BLaER1 treated with 17β-estradiol and CSF1 and Interleukin-3, amounts not matched to agents 10 nM and 100 nM (cell line): ENCODE data around the gene CDHR3.
"Not testable (repeated sequence)": the region's sequence is repeated elsewhere in the genome, so short reads cannot be mapped to it uniquely, and the experiment has no call there.

Experiments used
- H3K27ac ChIP-seq, 11 experiments: shearing (Covaris generic); formaldehyde crosslinking; 2 replicates each; pipeline ENCODE4 v1.8.1; 2022
- H3K27me3 ChIP-seq, 11 experiments: shearing (Covaris generic); formaldehyde crosslinking; 2 replicates each; pipeline ENCODE4 v1.8.1; 2022
- H3K36me3 ChIP-seq, 11 experiments: shearing (Covaris generic); formaldehyde crosslinking; 2 replicates each; pipeline ENCODE4 v1.8.1; 2022
- H3K4me1 ChIP-seq, 10 experiments: shearing (Covaris generic); formaldehyde crosslinking; 2 replicates each; pipeline ENCODE4 v1.8.1; 2022
- H3K4me2 ChIP-seq, 11 experiments: shearing (Covaris generic); formaldehyde crosslinking; 2 replicates each; pipeline ENCODE4 v1.8.1; 2022
- H3K4me3 ChIP-seq, 10 experiments: shearing (Covaris generic); formaldehyde crosslinking; 2 replicates each; pipeline ENCODE4 v1.8.1; 2022
- H3K9ac ChIP-seq, 11 experiments: shearing (Covaris generic); formaldehyde crosslinking; 2 replicates each; pipeline ENCODE4 v1.8.1; 2022
- H3K9me3 ChIP-seq, 11 experiments: shearing (Covaris generic); formaldehyde crosslinking; replicated peaks in 1 of 11; 2 replicates each; pipeline ENCODE4 v1.8.1; 2022
- H4K20me1 ChIP-seq, 11 experiments: shearing (Covaris generic); formaldehyde crosslinking; 2 replicates each; pipeline ENCODE4 v1.8.1; 2022
- Cebpa-rat ChIP-seq, 11 experiments: shearing (Covaris generic); IDR thresholded peaks; 2 replicates each; pipeline ENCODE4 v1.8.1; 2022

Gene CDHR3

DNA sequence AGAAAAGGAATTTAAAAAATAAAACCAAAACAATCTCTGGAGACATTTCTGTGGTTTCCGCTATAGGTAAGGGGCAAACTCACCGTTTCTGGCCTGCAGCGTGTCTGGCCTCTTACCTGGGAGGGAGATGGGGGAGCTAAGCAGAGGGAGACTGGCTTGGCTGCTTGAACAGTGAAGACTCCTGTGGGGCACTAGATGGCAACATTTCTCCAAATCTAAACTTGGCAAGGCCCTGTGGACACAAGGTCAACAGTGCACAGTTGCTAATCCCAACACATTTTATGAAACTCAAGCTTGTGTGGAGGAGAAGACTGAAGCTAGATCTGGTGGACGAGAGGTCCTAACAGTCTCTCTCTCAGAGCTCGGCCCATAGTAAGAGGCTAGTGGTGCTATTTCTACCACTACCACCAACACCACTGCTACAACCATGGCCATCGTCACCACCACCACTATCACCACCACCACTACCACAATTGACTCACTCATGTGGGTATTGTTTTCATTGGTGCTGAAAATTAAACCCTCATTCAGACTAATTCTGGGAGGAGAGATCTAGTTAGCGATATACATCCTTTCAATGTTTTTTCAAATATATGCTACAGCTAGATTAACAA lies 28.4 kb upstream of the CDHR3 start:
- Histone ChIP-seq H3K27me3 (no peaks in the 10 kb centered on the region; a peak in 1 of 22 replicates), H3K4me2 (no peak overlapping the region), H3K36me3 (no peaks in the 10 kb centered on the region), H3K4me3 (no peak overlapping the region), H4K20me1 (no peaks in the 10 kb centered on the region), H3K4me1 (peaks cover 0 to 12% (median 0%) of the 10 kb centered on the region in 10 experiments; a peak in 2 of 20 replicates), H3K9ac (no peak overlapping the region), H3K9me3 (no peaks in the 10 kb centered on the region), H3K27ac (no peak overlapping the region)
- TF ChIP-seq Cebpa-rat (IDR thresholded peaks at IDR 0.05): no peak

DNA sequence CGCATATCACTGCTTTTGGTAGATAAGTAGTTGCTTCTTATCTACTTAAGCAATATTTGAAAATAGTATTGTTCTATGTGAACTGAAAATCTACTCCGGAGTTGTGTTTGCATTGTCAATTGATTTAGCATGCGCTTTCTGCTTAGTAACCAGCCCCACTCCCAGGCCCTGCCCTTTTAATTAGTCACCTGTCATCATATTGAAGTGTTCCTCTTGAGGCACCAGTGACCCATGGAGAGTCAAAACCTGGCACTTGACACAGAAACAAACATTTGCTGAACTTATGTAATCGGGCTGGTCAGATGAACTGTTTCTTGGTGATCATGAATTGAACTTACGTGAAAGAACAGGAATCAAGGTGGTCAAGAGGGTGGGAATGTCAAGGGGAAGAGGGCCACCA lies 27.8 kb upstream of the CDHR3 start:
- Histone ChIP-seq H3K4me1 (peaks cover 0 to 12% (median 0%) of the 10 kb centered on the region in 10 experiments; a peak in 2 of 20 replicates), H3K9ac (no peak overlapping the region), H3K4me2 (no peak overlapping the region), H4K20me1 (no peaks in the 10 kb centered on the region), H3K36me3 (no peaks in the 10 kb centered on the region), H3K27me3 (no peaks in the 10 kb centered on the region), H3K9me3 (no peaks in the 10 kb centered on the region), H3K4me3 (no peak overlapping the region), H3K27ac (no peak overlapping the region)
- TF ChIP-seq Cebpa-rat (IDR thresholded peaks at IDR 0.05): no peak

DNA sequence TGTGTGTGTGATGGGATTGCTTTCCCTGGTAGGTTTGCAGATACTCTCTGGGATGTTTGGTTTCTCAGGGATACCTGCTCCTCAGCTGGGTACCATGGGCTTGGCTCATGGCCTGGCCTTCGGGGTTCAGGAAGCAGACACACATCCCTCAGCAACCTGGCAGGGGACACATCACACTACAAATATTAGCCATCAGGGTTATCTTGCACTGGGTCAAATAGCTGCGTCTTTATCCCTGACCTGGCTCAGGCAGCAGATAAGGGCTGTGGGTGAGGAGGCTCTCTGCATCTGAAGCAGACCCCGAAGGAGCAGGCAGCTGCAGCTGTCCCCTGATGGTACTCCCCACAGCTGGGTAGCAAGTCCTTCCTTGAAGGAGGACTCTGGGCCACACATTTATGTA lies 25.7 kb upstream of the CDHR3 start:
- Histone ChIP-seq H3K4me1 (peaks cover 0 to 9% (median 0%) of the 10 kb centered on the region in 10 experiments; a peak in 2 of 20 replicates), H3K9me3 (peaks cover 0 to 6% (median 0%) of the 10 kb centered on the region in 11 experiments; a peak in 1 of 22 replicates), H3K36me3 (no peaks in the 10 kb centered on the region), H4K20me1 (no peaks in the 10 kb centered on the region), H3K27ac (no peak overlapping the region), H3K27me3 (no peaks in the 10 kb centered on the region), H3K4me3 (no peak overlapping the region), H3K4me2 (no peak overlapping the region), H3K9ac (no peak overlapping the region)
- TF ChIP-seq Cebpa-rat (IDR thresholded peaks at IDR 0.05): no peak

DNA sequence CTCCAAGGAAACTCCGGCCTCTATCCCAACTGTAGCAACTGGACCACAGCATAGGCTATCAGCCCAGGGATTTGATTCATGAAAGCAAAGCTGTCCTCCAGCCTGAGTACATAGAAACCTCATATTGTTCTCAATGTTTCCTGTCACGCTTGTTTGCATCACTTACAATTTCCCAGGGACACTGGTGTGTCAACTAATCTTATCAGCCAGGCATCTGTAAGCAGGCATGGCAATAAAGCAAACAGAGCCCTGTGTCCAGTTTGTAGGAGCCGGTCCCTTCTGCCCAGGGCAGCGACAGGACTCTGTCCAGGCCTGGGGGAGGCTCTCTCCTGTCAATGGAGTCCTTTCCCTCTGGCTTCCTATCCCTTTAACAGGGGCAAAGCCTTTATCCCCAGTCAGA lies 23.0 kb upstream of the CDHR3 start:
- H3K27ac ChIP-seq: no peak overlapping the region
- H3K4me1 ChIP-seq: no peaks in the 10 kb centered on the region
- no peaks in the 10 kb centered on the region for H3K36me3 ChIP-seq
- H3K9ac ChIP-seq: no peak overlapping the region
- peaks cover 0 to 6% (median 0%) of the 10 kb centered on the region in 11 experiments; a peak in 1 of 22 replicates for H3K9me3 ChIP-seq
- H3K4me3 ChIP-seq: no peak overlapping the region
- no peak for TF ChIP-seq Cebpa-rat (IDR thresholded peaks at IDR 0.05)
- no peaks in the 10 kb centered on the region for H3K27me3 ChIP-seq
- H3K4me2 ChIP-seq: no peak overlapping the region
- H4K20me1 ChIP-seq: no peaks in the 10 kb centered on the region

DNA sequence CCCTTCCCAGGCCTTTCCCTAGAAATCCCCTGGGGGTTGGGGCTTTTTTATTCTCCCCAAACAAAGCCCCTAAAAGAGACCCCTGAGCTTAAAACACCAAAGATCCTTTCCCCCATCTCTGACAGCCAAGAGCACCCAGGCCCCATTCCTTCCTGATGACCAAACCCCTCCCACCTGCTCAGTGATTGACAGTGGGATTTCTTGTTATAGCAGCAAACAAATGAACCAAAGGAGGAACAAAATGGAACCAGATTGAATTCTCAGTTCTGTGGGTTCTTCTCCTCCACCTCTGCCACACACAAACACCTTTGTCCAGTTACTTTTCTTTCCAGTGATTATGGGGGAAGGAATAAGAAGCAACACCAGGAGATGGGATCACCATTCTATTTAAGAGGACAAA lies 21.5 kb upstream of the CDHR3 start:
- H3K4me3 ChIP-seq: no peak overlapping the region
- no peaks in the 10 kb centered on the region for H3K4me1 ChIP-seq
- H3K36me3 ChIP-seq: no peaks in the 10 kb centered on the region
- H3K27me3 ChIP-seq: no peaks in the 10 kb centered on the region
- peaks cover 0 to 6% (median 0%) of the 10 kb centered on the region in 11 experiments; a peak in 1 of 22 replicates for H3K9me3 ChIP-seq
- H3K4me2 ChIP-seq: no peak overlapping the region
- no peaks in the 10 kb centered on the region for H4K20me1 ChIP-seq
- no peak for TF ChIP-seq Cebpa-rat (IDR thresholded peaks at IDR 0.05)
- H3K27ac ChIP-seq: no peak overlapping the region
- H3K9ac ChIP-seq: no peak overlapping the region

DNA sequence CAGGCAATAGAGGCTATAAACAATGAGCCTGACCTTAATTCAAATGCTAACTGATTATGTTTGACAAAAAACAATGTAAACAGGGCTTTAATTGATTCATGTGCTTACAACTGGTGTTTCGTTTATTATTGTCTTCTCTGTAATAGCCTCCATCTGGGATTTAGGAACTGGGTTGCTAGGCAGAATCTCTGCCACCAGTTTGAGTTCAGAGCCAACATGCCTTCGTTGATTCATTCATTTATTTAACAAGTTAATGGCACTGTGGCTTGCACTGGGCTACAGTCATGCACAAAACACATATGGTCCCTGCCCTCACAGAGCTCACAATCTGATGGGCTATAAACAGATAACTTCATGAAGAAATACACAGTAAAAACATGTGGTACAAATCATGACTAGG lies 19.6 kb upstream of the CDHR3 start:
- H3K27me3 ChIP-seq: no peaks in the 10 kb centered on the region
- no peaks in the 10 kb centered on the region for H3K36me3 ChIP-seq
- no peaks in the 10 kb centered on the region for H3K4me1 ChIP-seq
- no peak for TF ChIP-seq Cebpa-rat (IDR thresholded peaks at IDR 0.05)
- no peak overlapping the region for H3K27ac ChIP-seq
- peaks cover 0 to 6% (median 0%) of the 10 kb centered on the region in 11 experiments; a peak in 1 of 22 replicates for H3K9me3 ChIP-seq
- no peak overlapping the region for H3K9ac ChIP-seq
- no peak overlapping the region for H3K4me3 ChIP-seq
- H4K20me1 ChIP-seq: no peaks in the 10 kb centered on the region
- H3K4me2 ChIP-seq: no peak overlapping the region

DNA sequence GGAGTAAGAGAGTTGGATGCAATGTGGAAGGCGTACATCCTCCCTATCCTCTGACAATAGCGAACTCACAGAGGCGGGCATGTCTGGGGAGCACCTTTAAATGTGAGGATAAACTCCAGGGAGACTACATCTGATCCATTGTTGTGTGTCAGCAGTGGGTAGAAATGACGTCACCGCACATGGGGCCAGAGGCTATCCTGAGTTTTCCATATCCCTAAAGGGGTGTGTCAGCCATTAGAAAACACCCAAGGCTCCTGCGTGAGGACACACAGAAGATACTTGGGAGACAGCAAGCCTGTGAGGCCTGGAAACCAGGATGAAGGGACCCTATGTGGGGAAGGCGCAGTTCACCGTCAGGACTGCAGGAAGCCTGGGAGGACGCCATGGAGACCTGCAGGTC lies 17.2 kb upstream of the CDHR3 start:
- no peaks in the 10 kb centered on the region for H3K4me1 ChIP-seq
- no peak overlapping the region for H3K4me3 ChIP-seq
- no peaks in the 10 kb centered on the region for H4K20me1 ChIP-seq
- no peak overlapping the region for H3K4me2 ChIP-seq
- no peaks in the 10 kb centered on the region for H3K27me3 ChIP-seq
- no peak overlapping the region for H3K9ac ChIP-seq
- H3K27ac ChIP-seq: no peak overlapping the region
- H3K9me3 ChIP-seq: peaks cover 0 to 6% (median 1%) of the 10 kb centered on the region in 11 experiments; a peak in 11 of 22 replicates
- H3K36me3 ChIP-seq: no peaks in the 10 kb centered on the region
- no peak for TF ChIP-seq Cebpa-rat (IDR thresholded peaks at IDR 0.05)

DNA sequence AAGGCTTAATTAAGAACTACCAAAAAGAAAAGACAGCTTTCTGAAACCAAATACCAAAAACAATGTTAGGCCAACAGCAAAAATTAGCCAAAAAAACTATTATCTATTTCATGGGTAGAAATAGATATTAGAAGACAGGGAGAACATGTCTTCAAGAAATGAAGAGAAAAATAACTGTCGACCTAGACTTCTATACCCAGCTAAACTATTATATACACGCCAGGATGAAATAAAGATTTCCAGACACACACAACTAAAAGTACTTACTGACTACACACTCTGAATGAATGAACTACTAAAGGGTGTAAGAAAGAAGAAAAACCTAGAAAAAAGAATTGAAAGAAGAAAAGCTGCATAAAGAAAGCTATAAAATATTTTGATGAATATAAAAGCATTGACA lies 11.5 kb upstream of the CDHR3 start:
- no peaks in the 10 kb centered on the region for H3K36me3 ChIP-seq
- no peaks in the 10 kb centered on the region for H3K27me3 ChIP-seq
- peaks cover 30 to 42% (median 33%) of the 10 kb centered on the region in 11 experiments for H3K9me3 ChIP-seq
- no peaks in the 10 kb centered on the region for H4K20me1 ChIP-seq
- no peaks in the 10 kb centered on the region for H3K4me1 ChIP-seq
- no peak overlapping the region for H3K4me2 ChIP-seq
- no peak overlapping the region for H3K9ac ChIP-seq
- H3K27ac ChIP-seq: no peak overlapping the region
- no peak for TF ChIP-seq Cebpa-rat (IDR thresholded peaks at IDR 0.05)
- no peak overlapping the region for H3K4me3 ChIP-seq

DNA sequence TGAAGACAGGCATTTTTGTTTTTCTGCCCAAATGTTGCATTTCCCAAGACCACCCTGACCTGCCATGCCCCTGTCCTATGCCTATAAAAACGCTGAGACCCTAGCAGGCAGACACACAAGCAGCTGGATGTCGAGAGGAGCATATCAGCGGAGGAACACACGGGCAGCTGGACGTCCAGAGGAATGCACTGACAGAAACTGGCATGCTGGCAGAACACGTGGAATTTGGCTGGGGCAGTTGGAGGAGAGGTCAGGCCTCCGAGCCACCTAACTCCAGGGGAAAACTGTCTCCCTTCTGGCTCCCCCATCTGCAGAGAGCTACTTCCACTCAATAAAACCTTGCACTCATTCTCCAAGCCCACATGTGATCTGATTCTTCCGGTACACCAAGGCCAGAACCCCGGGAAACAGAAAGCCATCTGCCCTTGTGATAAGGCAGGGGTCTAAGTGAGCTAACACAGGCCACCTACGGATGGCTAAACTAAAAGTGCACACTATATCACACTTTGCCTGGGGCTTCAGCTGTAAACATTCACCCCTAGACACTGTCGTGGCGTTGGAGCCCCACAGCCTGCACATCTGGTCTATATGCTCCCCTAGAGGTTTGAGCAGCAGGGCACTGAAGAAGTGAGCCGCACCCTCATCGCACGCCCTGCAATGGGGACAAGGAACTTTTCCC lies 10.0 kb upstream of the CDHR3 start:
- Histone ChIP-seq H3K27me3 (no peaks in the 10 kb centered on the region), H3K27ac (no peak overlapping the region), H4K20me1 (no peaks in the 10 kb centered on the region), H3K9me3 (peaks cover 30 to 42% (median 33%) of the 10 kb centered on the region in 11 experiments), H3K9ac (no peak overlapping the region), H3K4me3 (no peak overlapping the region), H3K36me3 (no peaks in the 10 kb centered on the region), H3K4me1 (no peaks in the 10 kb centered on the region), H3K4me2 (no peak overlapping the region)
- TF ChIP-seq Cebpa-rat (IDR thresholded peaks at IDR 0.05): no peak

DNA sequence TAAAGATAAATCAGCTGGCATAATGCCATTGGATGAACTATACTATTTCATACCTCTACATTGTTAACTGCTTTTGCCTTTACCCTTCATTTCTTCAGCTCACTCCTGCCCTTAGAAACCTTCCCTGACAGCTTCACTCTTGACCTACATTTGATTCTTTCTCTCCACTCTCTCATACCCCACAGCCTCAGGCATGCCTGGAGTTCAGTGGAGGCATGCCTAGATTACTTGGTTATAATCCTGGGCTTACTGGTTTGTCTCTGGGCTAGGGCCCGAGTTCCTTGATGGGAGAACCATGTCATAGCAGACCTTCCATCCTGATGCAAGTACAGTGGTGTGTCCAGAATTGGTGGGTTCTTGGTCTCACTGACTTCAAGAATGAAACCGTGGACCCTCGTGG lies 8.4 kb upstream of the CDHR3 start:
- H3K9ac ChIP-seq: no peak overlapping the region
- no peak overlapping the region for H3K27ac ChIP-seq
- no peaks in the 10 kb centered on the region for H3K27me3 ChIP-seq
- H3K9me3 ChIP-seq: peaks cover 30 to 40% (median 33%) of the 10 kb centered on the region in 11 experiments
- no peaks in the 10 kb centered on the region for H4K20me1 ChIP-seq
- no peak for TF ChIP-seq Cebpa-rat (IDR thresholded peaks at IDR 0.05)
- no peaks in the 10 kb centered on the region for H3K36me3 ChIP-seq
- H3K4me3 ChIP-seq: no peak overlapping the region
- no peaks in the 10 kb centered on the region for H3K4me1 ChIP-seq
- H3K4me2 ChIP-seq: no peak overlapping the region

DNA sequence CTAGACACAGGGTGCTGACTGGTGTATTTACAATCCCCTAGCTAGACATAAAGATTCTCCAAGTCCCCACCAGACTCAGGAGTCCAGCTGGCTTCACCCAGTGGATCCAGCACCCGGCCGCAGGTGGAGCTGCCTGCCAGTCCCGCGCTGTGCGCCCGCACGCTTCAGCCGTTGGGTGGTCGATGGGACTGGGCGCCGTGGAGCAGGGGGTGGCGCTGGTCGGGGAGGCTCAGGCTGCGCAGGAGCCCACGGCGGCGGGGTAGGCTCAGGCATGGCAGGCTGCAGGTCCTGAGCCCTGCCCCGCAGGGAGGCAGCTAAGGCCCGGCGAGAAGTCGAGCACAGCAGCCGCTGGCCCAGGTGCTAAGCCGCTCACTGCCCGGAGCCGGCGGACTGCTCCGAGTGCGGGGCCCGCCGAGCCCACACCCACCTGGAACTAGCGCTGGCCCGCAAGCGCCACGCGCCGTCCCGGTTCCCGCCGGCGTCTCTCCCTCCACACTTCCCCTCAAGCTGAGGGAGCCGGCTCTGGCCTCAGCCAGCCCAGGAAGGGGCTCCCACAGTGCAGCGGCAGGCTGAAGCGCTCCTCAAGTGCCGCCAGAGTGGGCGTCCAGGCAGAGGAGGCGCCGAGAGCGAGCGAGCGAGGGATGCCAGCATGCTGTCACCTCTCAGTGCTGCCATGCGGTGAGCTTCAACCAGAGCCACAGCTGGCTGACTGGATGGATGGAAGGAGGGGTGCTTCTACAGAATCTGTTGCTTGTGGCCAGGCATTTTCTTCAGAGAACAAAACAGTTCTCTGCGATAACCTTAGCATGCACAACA lies 7.2 kb upstream of the CDHR3 start:
- not testable (repeated sequence) for H3K27me3 ChIP-seq, H3K36me3 ChIP-seq, H3K9ac ChIP-seq, H4K20me1 ChIP-seq, H3K4me1 ChIP-seq, H3K27ac ChIP-seq, H3K4me3 ChIP-seq, H3K4me2 ChIP-seq
- peaks cover 28 to 39% (median 33%) of the 10 kb centered on the region in 11 experiments for H3K9me3 ChIP-seq
